H1 (cell line): ENCODE data around the gene NHS.

Experiments used
- ASH2L ChIP-seq: fragments of 200-600, 300-600 bp; sonication (generic); IDR thresholded peaks from one replicate; pipeline ENCODE4 v1.7.1; 2017; ENCODE audit warnings: low read length
- CTCF ChIP-seq, 3 experiments: IDR thresholded peaks; 1 replicate in 2 of 3; 2 replicates in 1 of 3; pipeline versions ENCODE4 v1.5.1 to v1.6.1; 2011; ENCODE audit warnings: low read length in 3 of 3, mild to moderate bottlenecking in 3 of 3, inconsistent platforms in 2 of 3, low read depth in 1 of 3, moderate library complexity in 1 of 3; ENCODE audit not compliant: insufficient read depth in 1 of 3; ENCODE audit errors: control extremely low read depth in 1 of 3
- GABPA ChIP-seq: IDR thresholded peaks from 2 replicates; pipeline ENCODE4 v1.6.1; 2011; ENCODE audit warnings: mild to moderate bottlenecking, low read length, moderate library complexity, borderline replicate concordance; ENCODE audit not compliant: insufficient read depth
- SUZ12 ChIP-seq: fragments of 200-600 bp; sonication (generic); IDR thresholded peaks from 2 replicates; pipeline ENCODE4 v1.6.1; 2012; ENCODE audit warnings: mild to moderate bottlenecking, inconsistent platforms, low read length, moderate library complexity, mixed read lengths

GRCh38 chrX:17654116-17654515, 279.1 kb downstream of the NHS start:
- no peak for TF ChIP-seq ASH2L
- TF ChIP-seq CTCF (IDR thresholded peaks at IDR 0.05; ENCODE audit: control extremely low read depth in 1 of 3, insufficient read depth in 1 of 3, low read depth in 1 of 3, low read length in 3 of 3): no peak
- no peak for TF ChIP-seq GABPA
- no peak for TF ChIP-seq SUZ12
